Keratinocyte (primary cell): ENCODE data around the gene PCDHGA4.
"Not testable (repeated sequence)": the region's sequence is repeated elsewhere in the genome, so short reads cannot be mapped to it uniquely, and the experiment has no call there.

ENCODE experiments used
- EZH2 ChIP-seq: IDR thresholded peaks from one replicate; pipeline ENCODE4 v1.6.1; 2012; ENCODE audit warnings: inconsistent platforms, mild to moderate bottlenecking, low read length, moderate library complexity
- TF ChIP-seq, protein P1 (sequence below), 3 experiments: IDR thresholded peaks in 1 of 3; conservative IDR thresholded peaks in 1 of 3; optimal IDR thresholded peaks in 1 of 3; 2 replicates in 2 of 3; 3 replicates in 1 of 3; pipeline versions ENCODE3 to v1.5.1; 2011; ENCODE audit warnings: low read length in 3 of 3, mild to moderate bottlenecking in 3 of 3, moderate library complexity in 2 of 3, control low read depth in 1 of 3, inconsistent platforms in 1 of 3; ENCODE audit not compliant: insufficient read depth in 2 of 3; ENCODE audit errors: extremely low read depth in 1 of 3

DNA sequence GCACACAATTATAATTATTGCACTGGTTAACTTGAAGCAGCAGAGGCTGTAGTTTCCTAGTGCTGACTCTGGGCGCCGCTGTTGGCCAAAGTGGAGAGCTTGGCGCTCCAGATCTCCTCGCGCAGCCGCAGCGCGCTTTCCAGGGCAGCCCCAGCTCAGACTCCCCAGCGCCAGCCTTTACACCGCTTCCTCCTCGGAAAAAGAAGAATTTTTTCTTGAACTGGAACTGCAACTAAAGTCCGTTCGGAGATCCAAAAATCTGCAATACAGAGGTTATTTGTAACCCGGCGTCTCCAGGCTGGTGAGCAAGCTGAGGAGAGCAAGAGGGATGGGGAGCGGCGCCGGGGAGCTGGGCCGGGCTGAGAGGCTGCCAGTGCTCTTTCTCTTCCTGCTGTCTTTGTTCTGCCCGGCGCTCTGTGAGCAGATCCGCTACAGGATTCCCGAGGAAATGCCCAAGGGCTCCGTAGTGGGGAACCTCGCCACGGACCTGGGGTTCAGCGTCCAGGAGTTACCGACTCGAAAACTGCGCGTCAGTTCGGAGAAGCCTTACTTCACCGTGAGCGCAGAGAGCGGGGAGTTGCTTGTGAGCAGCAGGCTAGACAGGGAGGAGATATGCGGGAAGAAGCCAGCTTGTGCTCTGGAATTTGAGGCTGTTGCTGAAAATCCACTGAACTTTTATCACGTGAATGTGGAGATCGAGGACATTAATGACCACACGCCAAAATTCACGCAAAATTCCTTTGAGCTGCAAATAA, 32.9 kb downstream of the PCDHGA4 start, which contains the start of gene PCDHGB4:
- TF ChIP-seq, protein P1, sequence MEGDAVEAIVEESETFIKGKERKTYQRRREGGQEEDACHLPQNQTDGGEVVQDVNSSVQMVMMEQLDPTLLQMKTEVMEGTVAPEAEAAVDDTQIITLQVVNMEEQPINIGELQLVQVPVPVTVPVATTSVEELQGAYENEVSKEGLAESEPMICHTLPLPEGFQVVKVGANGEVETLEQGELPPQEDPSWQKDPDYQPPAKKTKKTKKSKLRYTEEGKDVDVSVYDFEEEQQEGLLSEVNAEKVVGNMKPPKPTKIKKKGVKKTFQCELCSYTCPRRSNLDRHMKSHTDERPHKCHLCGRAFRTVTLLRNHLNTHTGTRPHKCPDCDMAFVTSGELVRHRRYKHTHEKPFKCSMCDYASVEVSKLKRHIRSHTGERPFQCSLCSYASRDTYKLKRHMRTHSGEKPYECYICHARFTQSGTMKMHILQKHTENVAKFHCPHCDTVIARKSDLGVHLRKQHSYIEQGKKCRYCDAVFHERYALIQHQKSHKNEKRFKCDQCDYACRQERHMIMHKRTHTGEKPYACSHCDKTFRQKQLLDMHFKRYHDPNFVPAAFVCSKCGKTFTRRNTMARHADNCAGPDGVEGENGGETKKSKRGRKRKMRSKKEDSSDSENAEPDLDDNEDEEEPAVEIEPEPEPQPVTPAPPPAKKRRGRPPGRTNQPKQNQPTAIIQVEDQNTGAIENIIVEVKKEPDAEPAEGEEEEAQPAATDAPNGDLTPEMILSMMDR (optimal IDR thresholded peaks at IDR 0.05 in 1 of 3, IDR thresholded peaks at IDR 0.05 in 1 of 3, conservative IDR thresholded peaks at IDR 0.05 in 1 of 3; ENCODE audit: extremely low read depth in 1 of 3, insufficient read depth in 2 of 3, low read length in 3 of 3) = peak in 2 of 3 experiments; percentile 47 to 64
- TF ChIP-seq EZH2 = not testable (repeated sequence)
